ENCODE results near the gene CIDEB.
A peak's percentile ranks its signal among the peaks of the same experiment; 100 is the strongest.

Gene CIDEB

DNA sequence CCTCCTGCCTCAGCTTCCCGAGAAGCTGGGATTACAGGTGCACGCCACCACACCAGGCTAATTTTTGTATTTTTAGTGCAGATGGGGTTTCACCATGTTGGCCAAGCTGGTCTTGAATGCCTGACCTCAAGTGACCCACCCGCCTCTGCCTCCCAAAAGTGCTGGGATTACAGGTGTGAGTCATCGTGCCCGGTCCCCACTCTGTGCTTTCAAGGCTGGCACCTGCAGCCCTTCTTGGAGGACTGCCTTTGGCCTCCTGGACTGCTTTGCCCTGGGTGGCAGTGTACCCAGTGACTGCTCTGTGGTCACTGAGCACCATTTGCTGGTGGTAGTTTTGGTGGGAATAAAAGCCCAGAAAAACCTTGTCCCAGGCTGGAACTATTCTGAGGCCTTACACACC, 20.8 kb downstream of the CIDEB start:
- DNase-seq, result no peak

DNA sequence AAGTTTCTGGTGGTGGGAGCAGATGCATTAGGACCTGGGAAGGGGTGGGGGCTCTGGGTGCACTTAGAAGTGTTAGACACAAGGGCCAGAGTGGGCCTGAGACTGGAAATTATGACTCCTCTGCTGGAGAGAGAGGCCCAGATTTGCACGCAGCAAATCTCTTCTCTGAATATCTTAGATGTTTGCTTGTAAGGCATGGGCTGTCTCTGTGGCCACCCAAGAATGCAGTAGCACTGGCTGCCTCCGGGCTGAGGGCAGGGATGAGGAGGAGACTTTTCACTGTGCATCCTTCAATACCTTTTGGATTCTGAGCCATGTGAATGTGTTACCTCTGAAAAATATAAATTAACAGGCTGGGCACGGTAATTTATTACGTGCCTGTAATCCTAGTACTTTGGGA, 22.4 kb downstream of the CIDEB start:
- no peak for DNase-seq

GRCh38 chr14:24284501-24285035, 23.2 kb downstream of the CIDEB start:
- no peak for DNase-seq

- DNase-seq, result no peak
These were observed 23.8 kb downstream of the CIDEB start for GRCh38 chr14:24283796-24284460.

DNA sequence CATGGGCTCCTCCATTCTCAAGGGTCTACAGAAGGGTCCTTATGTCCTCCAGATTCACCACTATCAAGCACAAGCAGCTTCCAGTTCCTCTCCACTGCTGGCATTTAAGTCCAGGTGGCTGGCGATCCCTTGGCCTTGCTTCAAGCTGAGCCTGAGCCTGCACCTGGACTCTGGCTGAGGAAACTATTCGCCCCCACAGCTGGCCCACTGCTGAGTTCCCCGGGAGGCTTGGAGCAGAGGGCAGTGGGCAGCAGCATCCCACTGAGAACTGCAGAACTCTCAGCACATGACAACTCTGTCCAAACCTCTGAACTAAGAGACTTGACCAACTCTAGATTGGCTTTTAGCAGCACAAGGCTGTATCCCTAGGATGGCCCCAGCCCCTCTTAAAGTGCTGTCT, 25.0 kb downstream of the CIDEB start:
- DNase-seq, result no peak

DNA sequence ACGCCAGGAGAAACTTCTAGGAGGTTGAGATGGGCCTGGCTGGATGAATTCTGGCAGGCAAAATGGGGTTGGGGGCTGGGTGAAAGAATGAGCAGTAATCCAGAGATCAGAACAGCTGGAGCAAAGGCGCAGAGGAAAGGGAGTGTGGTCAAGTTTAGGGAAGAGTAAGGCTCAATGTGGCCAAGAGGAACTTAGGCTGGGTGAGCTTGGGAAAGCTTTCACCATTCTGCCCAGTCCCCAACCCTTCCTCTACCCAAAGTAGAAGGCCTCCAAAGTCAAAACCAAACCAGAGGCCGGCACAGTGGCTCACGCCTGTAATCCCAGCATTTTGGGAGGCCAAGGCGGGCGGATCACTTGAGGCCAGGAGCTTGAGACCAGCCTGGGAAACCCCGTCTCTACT, 26.1 kb downstream of the CIDEB start:
- no peak for DNase-seq

DNA sequence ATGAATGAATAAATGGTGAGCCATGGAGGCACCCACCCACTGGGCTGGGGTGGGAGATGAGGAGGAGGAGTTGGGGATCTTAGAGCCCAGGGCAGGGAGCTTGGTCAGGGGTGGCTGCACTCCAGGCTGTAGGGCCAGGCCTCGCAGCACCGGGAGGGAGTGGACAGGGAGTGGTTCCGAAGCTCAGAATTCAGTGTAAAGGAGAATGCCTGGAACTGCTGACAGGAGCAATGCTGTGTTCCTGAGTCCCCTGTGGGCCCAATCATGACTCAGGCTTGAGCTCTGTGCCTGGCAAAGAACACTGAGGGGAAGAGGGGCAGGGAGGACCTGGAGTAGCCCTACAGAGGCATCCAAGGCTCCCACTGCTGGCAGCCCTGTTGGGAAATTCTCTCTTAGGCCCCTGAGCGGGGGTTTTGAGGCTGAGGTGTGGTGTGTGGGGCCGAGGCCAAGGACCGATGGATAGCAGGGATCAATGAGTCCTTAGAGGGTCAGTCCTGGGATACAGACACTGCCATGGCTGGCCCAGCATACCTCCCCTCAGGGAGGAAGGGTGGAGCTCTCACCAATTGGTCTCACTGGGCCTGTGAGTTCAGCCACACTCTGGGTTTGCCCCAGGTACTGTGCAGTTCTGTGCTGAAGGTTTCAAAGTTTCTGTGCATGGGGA, 26.8 kb downstream of the CIDEB start:
- DNase-seq, result no peak

GRCh38 chr14:24279301-24280186, 28.2 kb downstream of the CIDEB start:
- peak; percentile 78 for DNase-seq

- DNase-seq, result no peak
These were observed 29.4 kb downstream of the CIDEB start for GRCh38 chr14:24278424-24278823.

GRCh38 chr14:24277606-24278321, 30.0 kb downstream of the CIDEB start:
- no peak for DNase-seq

GRCh38 chr14:24277071-24277470, 30.7 kb downstream of the CIDEB start:
- no peak for DNase-seq

DNA sequence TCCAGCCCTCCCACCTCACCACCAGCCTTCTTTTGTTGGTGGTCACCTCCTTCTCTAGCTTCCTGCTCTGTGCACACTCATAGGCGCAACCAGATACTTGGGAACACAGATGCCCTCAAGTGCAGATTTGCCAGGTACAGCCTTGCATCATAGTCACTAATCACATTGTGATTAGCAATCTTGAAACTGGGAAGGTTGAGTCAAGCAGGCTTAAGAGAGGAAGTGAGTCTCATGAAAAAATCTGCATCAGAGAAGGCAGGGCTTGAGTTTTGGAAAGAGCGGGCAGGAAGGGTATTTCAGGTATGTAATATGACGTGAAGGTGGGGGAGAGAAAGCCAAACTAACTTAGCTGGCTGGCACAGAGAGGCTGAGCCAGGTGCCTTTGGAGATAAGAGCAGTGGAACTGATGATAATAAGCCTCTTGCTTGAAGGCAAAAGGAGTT, 33.7 kb downstream of the CIDEB start:
- peak; percentile 12 for DNase-seq

DNA sequence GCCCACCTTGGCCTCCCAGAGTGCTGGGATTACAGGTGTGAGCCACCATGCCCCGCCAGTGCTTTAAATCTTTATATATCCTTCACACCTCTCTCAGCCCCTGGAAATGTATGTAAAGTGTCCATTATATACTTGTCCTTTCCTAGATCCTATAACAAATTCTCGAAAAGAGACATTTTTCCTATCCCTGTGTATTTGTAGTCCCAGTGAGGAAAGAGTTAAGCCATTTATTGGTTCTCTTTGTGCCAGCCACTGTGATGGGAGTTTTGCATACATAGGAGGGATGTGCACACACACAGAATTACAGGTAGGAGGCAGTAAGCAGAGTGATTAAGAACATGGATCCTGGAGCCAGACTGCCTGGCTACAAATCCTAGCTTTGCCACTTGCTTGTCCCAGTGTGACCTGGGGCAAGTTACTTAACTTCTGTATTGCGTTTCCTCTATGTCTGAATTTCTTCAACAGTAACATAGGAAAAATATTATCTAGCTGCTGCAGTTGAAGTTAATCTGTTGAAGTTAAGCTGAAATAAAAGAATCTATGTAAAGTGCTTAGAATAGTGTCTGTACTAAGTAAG, 34.3 kb downstream of the CIDEB start:
- no peak for DNase-seq

DNA sequence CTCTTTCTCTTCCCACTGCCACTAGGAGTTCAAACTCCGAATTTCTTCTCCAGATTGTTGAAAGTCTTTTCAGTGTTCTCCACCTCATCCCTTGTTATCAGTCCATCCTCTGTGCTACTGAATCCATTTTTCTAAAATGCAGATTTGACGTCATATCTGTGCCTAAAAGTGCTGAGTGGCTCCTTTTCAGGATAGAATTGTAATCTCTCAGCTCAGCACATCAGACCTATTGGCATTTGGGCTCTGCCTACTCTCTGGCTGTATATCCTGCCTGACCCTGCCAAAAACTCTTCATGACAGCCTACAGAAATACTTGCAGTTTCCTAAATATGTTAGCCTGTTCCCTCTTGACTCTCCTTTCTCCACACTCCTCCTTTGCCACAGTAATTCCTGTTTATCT, 35.3 kb downstream of the CIDEB start:
- DNase-seq, result no peak

- no peak for DNase-seq
These were observed 35.9 kb downstream of the CIDEB start for GRCh38 chr14:24271834-24272263.

DNA sequence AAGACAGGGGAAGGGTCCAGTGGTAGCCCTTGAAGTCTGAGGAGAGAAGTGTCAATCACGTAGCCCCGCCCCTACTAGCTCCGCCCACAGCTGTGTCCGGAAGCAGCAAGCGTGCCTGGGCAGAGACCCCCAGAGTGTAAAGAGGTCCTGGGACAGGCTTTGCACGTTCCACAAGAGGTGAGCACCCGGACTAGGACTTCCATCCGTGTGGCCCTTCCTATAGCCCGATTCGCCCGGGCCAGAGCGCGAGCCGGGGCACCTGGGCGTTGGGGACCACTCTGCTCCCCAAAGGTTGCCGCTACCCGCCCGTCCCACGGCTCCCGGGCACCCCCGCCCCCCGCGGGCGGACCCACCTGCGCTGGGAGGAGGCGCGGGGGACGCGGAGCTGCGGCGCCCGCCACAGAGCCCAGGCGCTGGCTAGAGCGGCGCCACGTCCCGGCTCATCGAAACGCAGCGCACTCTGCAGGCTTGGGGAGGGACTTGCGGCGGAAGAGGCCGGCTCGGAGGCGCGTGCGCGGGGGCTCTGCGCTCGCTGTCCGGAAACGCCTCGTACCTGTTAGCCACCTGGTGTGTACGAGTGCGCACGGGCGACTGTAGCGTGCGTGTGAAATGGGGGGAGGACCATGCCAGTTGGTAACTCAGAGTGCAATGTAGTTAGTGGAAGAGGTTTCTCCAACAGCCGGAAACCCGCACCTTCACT, 36.5 kb downstream of the CIDEB start, which contains the start of gene RABGGTA:
Gene RABGGTA (minus strand): TSS at position 464 of the 700 bp plus-strand sequence. CDS start 482 bp downstream, outside the sequence.
- peak; percentile 86 for DNase-seq

GRCh38 chr14:24270537-24271133, 37.1 kb downstream of the CIDEB start:
- DNase-seq, result no peak

DNA sequence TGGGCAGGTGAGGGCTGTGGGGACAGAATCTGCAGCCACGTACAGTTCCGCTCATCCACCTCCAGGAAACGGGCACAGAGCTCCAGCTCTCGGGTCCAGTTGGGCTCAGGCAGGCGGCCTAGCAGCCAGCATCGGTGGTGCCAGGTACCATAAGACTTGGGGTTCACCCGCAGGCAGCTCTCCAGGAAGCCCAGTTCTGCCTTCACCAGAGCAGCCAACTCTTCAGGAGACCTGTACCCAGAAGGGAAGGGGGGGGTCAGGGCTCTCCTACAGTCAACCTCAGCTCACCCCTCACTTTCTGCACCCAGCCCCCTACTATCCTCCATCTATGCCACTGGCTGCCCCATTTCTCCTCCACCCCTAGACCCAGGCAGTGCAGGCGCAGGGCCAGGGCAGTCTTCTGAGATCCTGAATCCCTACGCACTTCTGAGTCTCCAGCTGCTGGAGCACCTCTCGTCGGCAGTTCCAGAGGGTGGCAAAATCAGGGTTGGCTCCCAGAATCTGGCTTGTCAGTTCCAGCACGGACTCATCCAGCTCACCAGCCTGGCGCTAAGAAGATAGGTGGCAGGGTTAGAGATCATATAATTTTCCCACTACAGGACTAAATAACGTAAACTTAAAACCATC, 37.8 kb downstream of the CIDEB start:
- no peak for DNase-seq

DNA sequence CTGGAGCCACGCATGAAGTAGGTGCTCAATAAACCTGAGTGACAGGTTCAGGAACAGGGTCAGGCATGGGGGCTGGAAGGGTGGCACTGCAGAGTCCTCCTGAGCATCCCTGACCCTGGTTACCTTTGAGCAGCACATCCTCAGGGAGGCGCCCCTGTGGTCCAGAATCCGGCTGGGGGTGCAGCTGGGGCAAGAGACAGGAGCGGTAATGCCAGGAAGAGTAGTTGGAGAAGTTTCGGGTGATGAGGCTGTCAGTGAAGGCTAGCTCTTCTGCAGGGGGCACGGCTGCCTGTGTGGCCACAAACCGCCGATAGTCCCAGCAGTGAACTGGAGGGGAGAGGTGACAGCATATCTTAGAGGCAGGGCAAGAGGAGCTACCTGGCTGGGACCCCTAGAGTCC, 38.4 kb downstream of the CIDEB start:
- DNase-seq, result no peak

DNA sequence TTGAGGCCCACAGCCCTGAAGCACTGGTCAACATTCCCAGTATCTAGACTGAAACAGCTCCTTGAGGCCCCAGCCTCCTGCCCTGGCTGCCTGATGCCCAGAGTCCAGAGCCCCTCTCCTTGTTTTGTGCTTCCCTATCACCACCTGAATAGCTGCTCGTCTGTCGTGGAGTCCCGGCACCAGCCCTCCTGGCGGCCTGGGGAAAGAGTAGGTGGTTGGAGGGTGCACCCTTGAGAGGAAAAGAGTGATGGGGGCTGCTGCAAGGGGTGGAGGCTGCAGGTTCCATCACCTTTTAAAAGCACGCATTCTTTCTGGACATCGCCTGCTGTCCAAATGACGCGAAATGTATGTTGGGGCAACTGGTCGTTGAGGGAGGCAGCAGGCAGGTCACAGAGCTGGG, 39.6 kb downstream of the CIDEB start:
- DNase-seq, result no peak

GRCh38 chr14:24267516-24267915, 40.3 kb downstream of the CIDEB start:
- no peak for DNase-seq

All from midbrain (tissue), 1 donor.